GM23338 (cell line): ENCODE results near the gene PDIA5.

Experiments
- CREB1 ChIP-seq: fragments of 250-450 bp; sonication (Bioruptor Pico); IDR thresholded peaks from 2 replicates; pipeline ENCODE4 v1.5.0; 2020; ENCODE audit warnings: low read depth, mild to moderate bottlenecking, moderate library complexity
- EZH2 ChIP-seq: fragments of 200-600 bp; sonication (generic); IDR thresholded peaks from one replicate; pipeline ENCODE4 v1.8.0; 2017; ENCODE audit warnings: antibody characterized with exemption, mild to moderate bottlenecking, low read depth; ENCODE audit not compliant: unreplicated experiment
- EZH2phosphoT487 ChIP-seq: fragments of 200-600 bp; sonication (generic); IDR thresholded peaks from one replicate; pipeline ENCODE4 v1.8.1; 2018; ENCODE audit warnings: antibody characterized with exemption; ENCODE audit not compliant: unreplicated experiment
- JUNB ChIP-seq: IDR thresholded peaks from one replicate; pipeline ENCODE4 v1.6.1; 2016; ENCODE audit warnings: antibody characterized with exemption; ENCODE audit not compliant: unreplicated experiment
- NANOG ChIP-seq: IDR thresholded peaks from 2 replicates; pipeline ENCODE4 v1.6.1; 2016; ENCODE audit warnings: antibody characterized with exemption, borderline replicate concordance
- POLR2AphosphoS5 ChIP-seq: IDR thresholded peaks from 2 replicates; pipeline ENCODE4 v1.6.1; 2016; ENCODE audit warnings: antibody characterized with exemption, low read depth
- STAT1 ChIP-seq: IDR thresholded peaks from one replicate; pipeline ENCODE4 v1.6.1; 2016; ENCODE audit warnings: antibody characterized with exemption; ENCODE audit not compliant: unreplicated experiment
- ZNF114 ChIP-seq: fragments of 250-450 bp; sonication (Bioruptor Pico); IDR thresholded peaks from 2 replicates; pipeline ENCODE4 v1.5.0; 2020; ENCODE audit warnings: mild to moderate bottlenecking, moderate library complexity
- ZNF331 ChIP-seq: fragments of 250-450 bp; sonication (Bioruptor Pico); IDR thresholded peaks from 2 replicates; pipeline ENCODE4 v1.5.0; 2020; ENCODE audit warnings: low read depth, mild to moderate bottlenecking, moderate library complexity
- ZNF462 ChIP-seq: fragments of 250-450 bp; sonication (Bioruptor Pico); IDR thresholded peaks from 2 replicates; pipeline ENCODE4 v1.5.0; 2020; ENCODE audit warnings: mild to moderate bottlenecking, moderate library complexity
- TF ChIP-seq, protein P1 (sequence below), 2 experiments: fragments of 200-600 bp in 1 of 2; sonication (generic) in 1 of 2; conservative IDR thresholded peaks; 2 replicates each; pipeline versions ENCODE4 v1.5.1 to v1.6.1; 2016 to 2017; ENCODE audit warnings: antibody characterized with exemption in 2 of 2, low read depth in 2 of 2, mild to moderate bottlenecking in 2 of 2, moderate library complexity in 1 of 2
- TF ChIP-seq, protein P2 (sequence below): IDR thresholded peaks from one replicate; pipeline ENCODE4 v1.6.1; 2018; ENCODE audit warnings: antibody characterized with exemption; ENCODE audit not compliant: unreplicated experiment

- TF ChIP-seq, protein P1, sequence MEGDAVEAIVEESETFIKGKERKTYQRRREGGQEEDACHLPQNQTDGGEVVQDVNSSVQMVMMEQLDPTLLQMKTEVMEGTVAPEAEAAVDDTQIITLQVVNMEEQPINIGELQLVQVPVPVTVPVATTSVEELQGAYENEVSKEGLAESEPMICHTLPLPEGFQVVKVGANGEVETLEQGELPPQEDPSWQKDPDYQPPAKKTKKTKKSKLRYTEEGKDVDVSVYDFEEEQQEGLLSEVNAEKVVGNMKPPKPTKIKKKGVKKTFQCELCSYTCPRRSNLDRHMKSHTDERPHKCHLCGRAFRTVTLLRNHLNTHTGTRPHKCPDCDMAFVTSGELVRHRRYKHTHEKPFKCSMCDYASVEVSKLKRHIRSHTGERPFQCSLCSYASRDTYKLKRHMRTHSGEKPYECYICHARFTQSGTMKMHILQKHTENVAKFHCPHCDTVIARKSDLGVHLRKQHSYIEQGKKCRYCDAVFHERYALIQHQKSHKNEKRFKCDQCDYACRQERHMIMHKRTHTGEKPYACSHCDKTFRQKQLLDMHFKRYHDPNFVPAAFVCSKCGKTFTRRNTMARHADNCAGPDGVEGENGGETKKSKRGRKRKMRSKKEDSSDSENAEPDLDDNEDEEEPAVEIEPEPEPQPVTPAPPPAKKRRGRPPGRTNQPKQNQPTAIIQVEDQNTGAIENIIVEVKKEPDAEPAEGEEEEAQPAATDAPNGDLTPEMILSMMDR (conservative IDR thresholded peaks at IDR 0.05; ENCODE audit: low read depth in 2 of 2) = no peak
- TF ChIP-seq JUNB = no peak
- TF ChIP-seq POLR2AphosphoS5 = no peak
- no peak for TF ChIP-seq CREB1 (CRISPR knock-in tag)
- no peak for TF ChIP-seq EZH2
- TF ChIP-seq, protein P2, sequence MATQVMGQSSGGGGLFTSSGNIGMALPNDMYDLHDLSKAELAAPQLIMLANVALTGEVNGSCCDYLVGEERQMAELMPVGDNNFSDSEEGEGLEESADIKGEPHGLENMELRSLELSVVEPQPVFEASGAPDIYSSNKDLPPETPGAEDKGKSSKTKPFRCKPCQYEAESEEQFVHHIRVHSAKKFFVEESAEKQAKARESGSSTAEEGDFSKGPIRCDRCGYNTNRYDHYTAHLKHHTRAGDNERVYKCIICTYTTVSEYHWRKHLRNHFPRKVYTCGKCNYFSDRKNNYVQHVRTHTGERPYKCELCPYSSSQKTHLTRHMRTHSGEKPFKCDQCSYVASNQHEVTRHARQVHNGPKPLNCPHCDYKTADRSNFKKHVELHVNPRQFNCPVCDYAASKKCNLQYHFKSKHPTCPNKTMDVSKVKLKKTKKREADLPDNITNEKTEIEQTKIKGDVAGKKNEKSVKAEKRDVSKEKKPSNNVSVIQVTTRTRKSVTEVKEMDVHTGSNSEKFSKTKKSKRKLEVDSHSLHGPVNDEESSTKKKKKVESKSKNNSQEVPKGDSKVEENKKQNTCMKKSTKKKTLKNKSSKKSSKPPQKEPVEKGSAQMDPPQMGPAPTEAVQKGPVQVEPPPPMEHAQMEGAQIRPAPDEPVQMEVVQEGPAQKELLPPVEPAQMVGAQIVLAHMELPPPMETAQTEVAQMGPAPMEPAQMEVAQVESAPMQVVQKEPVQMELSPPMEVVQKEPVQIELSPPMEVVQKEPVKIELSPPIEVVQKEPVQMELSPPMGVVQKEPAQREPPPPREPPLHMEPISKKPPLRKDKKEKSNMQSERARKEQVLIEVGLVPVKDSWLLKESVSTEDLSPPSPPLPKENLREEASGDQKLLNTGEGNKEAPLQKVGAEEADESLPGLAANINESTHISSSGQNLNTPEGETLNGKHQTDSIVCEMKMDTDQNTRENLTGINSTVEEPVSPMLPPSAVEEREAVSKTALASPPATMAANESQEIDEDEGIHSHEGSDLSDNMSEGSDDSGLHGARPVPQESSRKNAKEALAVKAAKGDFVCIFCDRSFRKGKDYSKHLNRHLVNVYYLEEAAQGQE = no peak
- no peak for TF ChIP-seq EZH2phosphoT487
- no peak for TF ChIP-seq ZNF114 (CRISPR knock-in tag)
- no peak for TF ChIP-seq NANOG
- TF ChIP-seq ZNF462 (CRISPR knock-in tag) = no peak
- no peak for TF ChIP-seq STAT1
- no peak for TF ChIP-seq ZNF331
These were observed 93.3 kb downstream of the PDIA5 start for GRCh38 chr3:123159926-123160635.
